ENCODE results near the gene RNF212. TPM values are rescaled to one million over a fixed set of nuclear protein-coding genes. Genes with fewer than 3 reads are reported as not detected.

RNF212 gene
- total RNA-seq, 4 donors from 2014 or later = 3.4 to 9.3 (median 6.6) TPM

DNA sequence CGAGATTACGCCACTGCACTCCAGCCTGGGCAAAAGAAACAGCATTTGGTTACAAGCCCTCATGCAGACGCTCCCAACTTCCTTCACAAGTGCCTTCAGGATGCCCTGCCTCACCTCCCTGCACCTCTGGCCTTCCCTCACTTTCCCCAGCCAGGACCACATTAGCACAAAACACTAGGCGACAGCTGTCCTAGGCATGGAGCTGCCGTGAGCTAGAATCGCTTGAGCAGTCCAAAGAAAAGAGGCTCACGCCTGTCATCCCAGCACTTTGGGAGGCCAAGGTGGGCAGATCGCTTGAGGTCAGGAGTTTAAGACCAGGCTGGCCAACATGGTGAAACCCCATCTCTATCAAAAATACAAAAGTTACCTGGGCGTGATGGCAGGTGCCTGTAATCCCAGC is 15.8 kb downstream of the RNF212 start:
- TF ChIP-seq, protein P1, sequence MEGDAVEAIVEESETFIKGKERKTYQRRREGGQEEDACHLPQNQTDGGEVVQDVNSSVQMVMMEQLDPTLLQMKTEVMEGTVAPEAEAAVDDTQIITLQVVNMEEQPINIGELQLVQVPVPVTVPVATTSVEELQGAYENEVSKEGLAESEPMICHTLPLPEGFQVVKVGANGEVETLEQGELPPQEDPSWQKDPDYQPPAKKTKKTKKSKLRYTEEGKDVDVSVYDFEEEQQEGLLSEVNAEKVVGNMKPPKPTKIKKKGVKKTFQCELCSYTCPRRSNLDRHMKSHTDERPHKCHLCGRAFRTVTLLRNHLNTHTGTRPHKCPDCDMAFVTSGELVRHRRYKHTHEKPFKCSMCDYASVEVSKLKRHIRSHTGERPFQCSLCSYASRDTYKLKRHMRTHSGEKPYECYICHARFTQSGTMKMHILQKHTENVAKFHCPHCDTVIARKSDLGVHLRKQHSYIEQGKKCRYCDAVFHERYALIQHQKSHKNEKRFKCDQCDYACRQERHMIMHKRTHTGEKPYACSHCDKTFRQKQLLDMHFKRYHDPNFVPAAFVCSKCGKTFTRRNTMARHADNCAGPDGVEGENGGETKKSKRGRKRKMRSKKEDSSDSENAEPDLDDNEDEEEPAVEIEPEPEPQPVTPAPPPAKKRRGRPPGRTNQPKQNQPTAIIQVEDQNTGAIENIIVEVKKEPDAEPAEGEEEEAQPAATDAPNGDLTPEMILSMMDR (IDR thresholded peaks at IDR 0.05) = no peak
- ATAC-seq (ENCODE audit: low FRiP score) = no peak
- no peak for DNase-seq (ENCODE audit: low spot score)

DNA sequence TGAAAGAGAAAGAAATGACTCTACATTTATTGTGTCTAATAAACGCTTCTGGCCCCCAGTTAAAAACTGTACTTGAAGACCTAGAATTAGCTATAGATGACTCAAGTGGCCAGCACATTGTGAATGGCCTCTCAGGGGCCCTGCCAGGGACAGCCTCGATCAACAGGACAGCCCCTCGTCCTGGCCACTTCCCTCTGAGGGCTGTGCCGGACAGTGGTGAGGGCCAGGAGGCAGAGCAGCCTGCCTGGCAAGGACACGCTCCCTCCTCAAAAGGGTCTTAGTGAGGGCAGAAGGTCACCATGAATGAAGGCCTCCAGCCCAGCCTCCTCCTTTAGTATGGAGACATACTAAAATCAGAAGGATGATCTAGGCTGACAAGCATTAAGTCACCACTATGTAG is 16.5 kb downstream of the RNF212 start:
- ATAC-seq (ENCODE audit: low FRiP score) (no peak), DNase-seq (ENCODE audit: low spot score) (no peak)
- TF ChIP-seq, protein P1 (IDR thresholded peaks at IDR 0.05) = no peak

DNA sequence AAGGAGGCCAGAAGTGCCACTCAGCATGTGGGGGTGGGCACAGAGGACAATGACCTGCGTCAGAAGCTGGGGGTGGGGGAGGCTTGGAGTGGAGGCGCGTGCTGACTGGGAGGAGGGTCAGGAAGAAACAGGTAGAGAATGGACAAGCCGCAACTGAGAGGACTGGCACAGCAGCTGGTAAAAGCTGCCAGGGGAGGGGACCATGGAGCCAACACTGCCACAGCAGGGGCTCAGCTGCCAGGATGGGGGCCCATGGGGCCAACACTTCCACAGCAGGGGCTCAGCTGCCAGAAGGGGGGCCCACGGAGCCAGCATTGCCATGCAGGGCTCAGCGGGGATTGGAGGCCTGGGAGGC is 19.1 kb downstream of the RNF212 start:
- no peak for ATAC-seq (ENCODE audit: low FRiP score)
- TF ChIP-seq, protein P1 (IDR thresholded peaks at IDR 0.05) = no peak
- DNase-seq (ENCODE audit: low spot score) = no peak

DNA sequence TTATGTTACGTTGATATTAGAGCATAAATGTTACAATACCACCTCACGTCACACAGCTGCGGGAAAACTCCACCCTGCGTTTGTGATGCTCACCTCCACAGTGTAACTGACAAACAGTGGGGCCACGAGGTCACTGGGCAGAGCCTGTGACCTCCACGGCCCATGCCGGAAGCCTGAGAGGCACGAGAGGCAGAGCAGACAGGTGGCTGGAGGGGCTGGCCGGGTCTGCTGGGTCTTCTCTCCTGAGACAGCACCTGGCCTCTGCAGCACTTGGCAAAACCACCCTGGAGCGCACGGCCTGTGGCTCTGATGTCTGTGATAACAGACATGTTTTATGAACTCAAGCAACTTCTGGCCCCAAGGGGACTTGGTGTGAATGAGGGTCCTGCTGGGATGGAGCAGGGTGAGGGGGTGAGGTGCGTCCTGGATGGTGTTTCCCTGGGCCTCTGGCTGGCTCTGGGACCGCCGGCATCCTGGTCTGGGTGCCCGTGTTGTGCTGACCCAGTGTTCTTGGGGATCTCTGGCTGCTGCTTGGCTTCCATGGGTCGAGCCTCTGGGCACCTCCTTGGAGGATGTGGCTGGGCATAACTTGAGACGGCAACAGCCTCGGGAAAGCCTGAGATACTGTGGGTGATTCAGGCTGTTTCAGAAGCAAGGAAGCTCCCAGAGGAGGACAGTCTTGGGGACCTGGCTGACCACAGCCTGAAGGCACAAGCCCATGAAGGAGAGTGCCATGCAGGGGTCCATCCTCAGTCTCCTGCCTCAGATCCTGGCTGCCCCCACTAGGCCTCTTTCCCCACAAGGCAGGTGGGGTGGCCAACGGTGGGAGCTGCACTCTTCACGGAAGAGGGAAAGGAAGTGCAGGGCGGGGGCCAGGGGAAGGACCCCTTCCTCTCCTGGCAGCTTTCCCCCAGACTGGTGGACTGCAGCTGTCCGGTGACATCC is 19.7 kb downstream of the RNF212 start:
- DNase-seq (ENCODE audit: low spot score) (no peak), ATAC-seq (ENCODE audit: low FRiP score) (no peak)
- TF ChIP-seq, protein P1 (IDR thresholded peaks at IDR 0.05) = no peak

DNA sequence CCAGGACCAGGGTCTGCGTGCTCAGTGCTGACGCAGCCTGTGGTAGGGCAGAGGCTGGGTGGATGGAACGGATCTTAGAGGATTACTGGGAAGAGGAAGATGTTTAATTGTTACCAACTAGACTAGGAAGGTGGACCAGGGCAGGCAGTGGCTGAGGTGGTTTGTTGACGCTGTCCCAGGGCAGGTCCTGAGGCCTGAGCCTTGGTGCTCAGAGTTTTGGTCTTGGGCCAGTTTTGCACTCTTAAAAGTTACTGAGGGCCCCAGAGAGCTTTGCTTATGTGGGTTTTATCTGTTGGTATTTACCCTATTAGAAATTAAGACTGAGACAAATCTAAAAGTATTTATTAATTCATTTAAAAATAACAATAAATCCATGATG is 20.4 kb downstream of the RNF212 start:
- TF ChIP-seq, protein P1 (IDR thresholded peaks at IDR 0.05) = no peak
- ATAC-seq (ENCODE audit: low FRiP score) (no peak), DNase-seq (ENCODE audit: low spot score) (no peak)

DNA sequence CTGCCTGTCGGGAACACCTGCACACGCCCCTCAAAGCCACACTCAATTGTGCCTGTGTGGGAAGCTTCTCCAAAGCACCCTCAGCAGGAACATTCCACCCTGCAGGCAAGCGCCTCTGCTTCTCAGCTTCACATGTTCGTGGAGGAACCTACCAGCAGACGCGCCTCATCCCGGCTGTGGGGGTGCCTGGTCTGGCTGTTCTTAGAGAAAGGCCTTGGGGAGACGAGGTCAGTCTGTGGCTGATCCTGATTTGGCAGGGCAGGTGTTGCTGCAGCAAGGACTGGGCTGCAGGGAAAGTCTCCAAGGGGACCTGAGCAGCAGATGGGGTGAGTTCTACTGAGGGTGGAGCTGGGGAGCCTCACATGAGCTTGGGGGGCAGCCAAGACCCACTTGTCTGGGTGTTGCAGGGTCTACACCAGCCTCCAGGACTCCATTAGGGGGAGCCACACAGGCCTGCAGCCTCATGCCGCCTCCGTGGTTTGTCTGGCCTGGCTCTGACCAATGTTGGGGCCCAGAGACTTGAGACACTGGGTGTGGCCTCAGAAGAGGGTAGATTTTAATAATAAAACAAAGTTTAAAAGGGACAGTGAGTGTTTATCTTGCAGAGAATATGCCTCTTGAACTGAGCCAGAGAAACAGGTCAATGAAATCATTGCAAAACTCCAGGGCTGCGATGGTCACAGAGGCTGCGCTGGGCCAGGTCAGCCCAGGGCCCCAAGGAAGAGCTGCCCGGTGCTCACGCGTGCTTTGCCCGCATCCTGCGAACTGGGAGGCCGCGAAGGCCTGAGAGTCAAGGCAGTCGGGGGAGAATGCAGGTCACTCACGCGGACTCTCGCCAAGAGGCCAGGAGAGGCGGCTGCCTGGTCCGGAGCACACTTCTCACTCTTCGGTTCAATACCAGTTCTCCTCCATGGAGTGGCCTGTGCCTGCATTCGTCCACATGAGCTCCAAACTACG is 21.1 kb downstream of the RNF212 start:
- DNase-seq (ENCODE audit: low spot score) (no peak), ATAC-seq (ENCODE audit: low FRiP score) (no peak)
- TF ChIP-seq, protein P1 (IDR thresholded peaks at IDR 0.05) = no peak
